Measurements from ENCODE around the gene CEBPB.
"Not testable (repeated sequence)": the region's sequence is repeated elsewhere in the genome, so short reads cannot be mapped to it uniquely, and the experiment has no call there.

The CEBPB gene

DNA sequence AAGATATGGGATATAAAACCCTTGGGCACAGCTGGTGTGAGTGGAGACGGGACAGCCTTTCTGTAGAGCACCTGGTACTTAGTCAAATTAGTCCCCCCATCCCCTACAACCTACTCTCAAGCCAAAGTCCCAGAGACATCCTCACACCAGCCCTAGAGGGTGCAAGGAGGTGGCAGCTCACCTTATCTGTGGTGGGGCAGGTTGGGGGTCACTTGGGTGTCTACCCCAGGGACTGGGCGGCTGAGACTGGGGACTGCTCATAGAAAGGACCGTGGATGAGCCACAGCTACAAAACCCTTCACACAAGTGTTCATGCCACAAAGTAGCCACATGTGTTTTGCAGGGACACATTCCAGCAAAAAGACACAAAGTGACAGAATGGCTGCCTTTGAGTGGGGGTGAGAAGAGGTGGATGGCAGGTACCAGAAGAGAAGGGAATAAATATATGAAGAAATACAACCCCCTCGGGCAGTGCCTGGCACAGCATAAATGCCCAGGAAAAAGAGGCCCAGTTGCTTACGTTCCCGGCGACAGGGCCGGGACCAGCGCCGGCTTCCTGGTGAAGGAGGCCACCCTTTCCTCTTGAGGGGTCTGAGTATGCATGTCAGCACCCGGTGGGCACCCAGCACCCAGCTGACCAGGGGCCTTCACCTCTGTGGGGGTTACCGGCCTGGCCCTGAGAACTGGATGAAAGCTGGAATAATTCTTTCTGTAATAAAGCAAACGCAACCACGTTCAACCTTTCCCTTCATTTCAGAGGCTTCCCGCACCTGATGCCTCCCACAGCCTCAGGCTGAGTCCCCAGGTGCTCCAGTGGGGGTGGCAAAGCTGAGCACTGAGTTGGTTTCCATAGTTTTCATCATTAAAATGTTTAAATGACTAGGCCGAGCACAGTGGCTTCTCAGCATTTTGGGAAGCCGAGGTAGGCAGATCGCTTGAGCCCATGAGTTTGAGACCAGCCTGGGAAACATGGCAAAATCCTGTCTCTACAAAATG, 14.4 kb upstream of the CEBPB start:
- Histone ChIP-seq H3K9me3 (ENCODE audit: control insufficient read depth, insufficient read depth, low read length) (no peaks in the 10 kb centered on the region), H3K4me1 (ENCODE audit: control insufficient read depth, insufficient read depth, low read length) (peaks cover 6% of the 10 kb centered on the region), H3K27me3 (ENCODE audit: control insufficient read depth, insufficient read depth, low read length) (no peaks in the 10 kb centered on the region), H3K4me3 (ENCODE audit: low read depth, low read length) (no peak overlapping the region), H3K36me3 (ENCODE audit: control insufficient read depth, insufficient read depth, low read length) (no peaks in the 10 kb centered on the region), H3K9ac (ENCODE audit: low read depth, low read length) (no peak overlapping the region)

DNA sequence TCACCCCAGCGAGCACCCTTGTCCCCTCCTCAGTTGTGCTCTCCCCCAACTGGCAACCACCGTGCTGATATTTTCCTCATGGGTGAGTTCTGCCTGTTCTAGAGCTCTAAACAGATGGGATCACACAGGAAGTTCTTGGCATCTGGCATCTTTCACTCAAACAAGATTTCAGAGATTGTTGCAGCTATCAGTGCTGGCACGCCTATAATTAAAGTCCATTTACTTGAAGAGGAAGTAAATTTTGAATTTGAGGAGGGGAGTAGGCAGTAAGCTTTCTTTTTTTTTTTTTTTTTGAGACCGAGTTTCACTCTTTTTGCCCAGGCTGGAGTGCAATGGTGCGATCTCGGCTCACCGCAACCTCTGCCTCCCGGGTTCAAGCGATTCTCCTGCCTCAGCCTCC, 12.0 kb upstream of the CEBPB start:
- not testable (repeated sequence) for H3K36me3 ChIP-seq (ENCODE audit: control insufficient read depth, insufficient read depth, low read length); H3K9me3 ChIP-seq (ENCODE audit: control insufficient read depth, insufficient read depth, low read length); H3K9ac ChIP-seq (ENCODE audit: low read depth, low read length); H3K4me1 ChIP-seq (ENCODE audit: control insufficient read depth, insufficient read depth, low read length); H3K4me3 ChIP-seq (ENCODE audit: low read depth, low read length); H3K27me3 ChIP-seq (ENCODE audit: control insufficient read depth, insufficient read depth, low read length)

DNA sequence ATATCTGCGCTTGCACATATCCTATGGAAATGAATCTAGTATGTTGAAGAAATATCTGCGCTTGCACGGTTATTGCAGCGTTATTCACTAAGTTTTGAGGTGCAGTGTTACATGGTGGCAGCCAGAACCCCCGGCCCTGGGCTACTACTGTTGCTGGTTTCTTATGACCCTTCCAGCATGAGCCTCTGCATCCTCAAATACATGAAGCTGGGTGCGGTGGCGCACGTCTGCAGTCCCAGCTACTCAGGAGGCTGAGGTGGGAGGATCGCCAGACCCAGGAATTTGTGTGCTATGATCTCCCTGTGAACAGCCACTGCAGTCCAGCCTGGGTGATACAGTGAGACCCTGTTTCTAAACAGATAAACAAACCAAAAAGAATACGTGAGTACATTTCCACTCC, 9.3 kb upstream of the CEBPB start:
- H3K4me1 ChIP-seq (ENCODE audit: control insufficient read depth, insufficient read depth, low read length): peaks cover 3% of the 10 kb centered on the region
- H3K9me3 ChIP-seq (ENCODE audit: control insufficient read depth, insufficient read depth, low read length): no peaks in the 10 kb centered on the region
- H3K27me3 ChIP-seq (ENCODE audit: control insufficient read depth, insufficient read depth, low read length): no peaks in the 10 kb centered on the region
- no peaks in the 10 kb centered on the region for H3K36me3 ChIP-seq (ENCODE audit: control insufficient read depth, insufficient read depth, low read length)
- no peak overlapping the region for H3K9ac ChIP-seq (ENCODE audit: low read depth, low read length)
- H3K4me3 ChIP-seq (ENCODE audit: low read depth, low read length): no peak overlapping the region

DNA sequence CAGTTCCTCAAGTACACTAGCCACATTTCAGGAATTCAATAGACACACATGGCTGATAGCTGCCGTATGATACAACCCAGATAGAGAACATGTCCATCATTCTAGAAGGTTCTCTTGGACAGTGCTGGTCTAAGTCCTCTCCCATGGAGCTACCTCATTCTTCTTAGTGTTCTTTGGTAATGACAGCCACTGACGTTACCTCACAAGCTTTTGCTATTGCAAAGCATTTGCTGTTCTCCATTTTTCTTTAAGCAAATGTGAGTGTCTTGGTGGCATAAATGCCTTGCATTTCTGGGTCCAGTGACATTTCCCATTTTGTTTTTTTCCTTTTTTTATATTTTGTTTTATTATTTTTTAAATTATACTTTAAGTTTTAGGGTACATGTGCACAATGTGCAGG, 8.3 kb upstream of the CEBPB start:
- no peaks in the 10 kb centered on the region for H3K9me3 ChIP-seq (ENCODE audit: control insufficient read depth, insufficient read depth, low read length)
- H3K4me1 ChIP-seq (ENCODE audit: control insufficient read depth, insufficient read depth, low read length): peaks cover 6% of the 10 kb centered on the region
- H3K4me3 ChIP-seq (ENCODE audit: low read depth, low read length): no peak overlapping the region
- no peaks in the 10 kb centered on the region for H3K36me3 ChIP-seq (ENCODE audit: control insufficient read depth, insufficient read depth, low read length)
- no peak overlapping the region for H3K9ac ChIP-seq (ENCODE audit: low read depth, low read length)
- no peaks in the 10 kb centered on the region for H3K27me3 ChIP-seq (ENCODE audit: control insufficient read depth, insufficient read depth, low read length)

DNA sequence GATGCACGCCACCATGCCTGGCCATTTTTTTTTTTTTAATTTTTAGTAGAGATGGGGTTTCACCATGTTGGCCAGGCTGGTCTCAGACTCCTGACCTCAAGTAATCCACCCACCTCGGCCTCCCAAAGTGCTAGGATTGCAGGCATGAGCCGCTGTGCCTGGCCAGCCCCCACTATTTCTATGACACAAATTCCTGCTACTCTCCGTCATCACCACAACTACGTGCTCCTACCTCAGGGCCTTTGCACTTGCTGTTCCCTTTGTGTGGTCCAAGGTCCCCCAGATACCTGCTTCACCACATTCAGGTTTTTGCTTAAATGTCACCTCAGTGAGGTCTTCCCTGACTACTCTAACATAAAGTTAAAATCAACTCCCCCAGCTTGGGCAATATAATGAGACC, 5.2 kb upstream of the CEBPB start:
- no peaks in the 10 kb centered on the region for H3K27me3 ChIP-seq (ENCODE audit: control insufficient read depth, insufficient read depth, low read length)
- H3K36me3 ChIP-seq (ENCODE audit: control insufficient read depth, insufficient read depth, low read length): no peaks in the 10 kb centered on the region
- peaks cover 8% of the 10 kb centered on the region for H3K4me1 ChIP-seq (ENCODE audit: control insufficient read depth, insufficient read depth, low read length)
- H3K9ac ChIP-seq (ENCODE audit: low read depth, low read length): no peak overlapping the region
- no peaks in the 10 kb centered on the region for H3K9me3 ChIP-seq (ENCODE audit: control insufficient read depth, insufficient read depth, low read length)
- H3K4me3 ChIP-seq (ENCODE audit: low read depth, low read length): no peak overlapping the region

DNA sequence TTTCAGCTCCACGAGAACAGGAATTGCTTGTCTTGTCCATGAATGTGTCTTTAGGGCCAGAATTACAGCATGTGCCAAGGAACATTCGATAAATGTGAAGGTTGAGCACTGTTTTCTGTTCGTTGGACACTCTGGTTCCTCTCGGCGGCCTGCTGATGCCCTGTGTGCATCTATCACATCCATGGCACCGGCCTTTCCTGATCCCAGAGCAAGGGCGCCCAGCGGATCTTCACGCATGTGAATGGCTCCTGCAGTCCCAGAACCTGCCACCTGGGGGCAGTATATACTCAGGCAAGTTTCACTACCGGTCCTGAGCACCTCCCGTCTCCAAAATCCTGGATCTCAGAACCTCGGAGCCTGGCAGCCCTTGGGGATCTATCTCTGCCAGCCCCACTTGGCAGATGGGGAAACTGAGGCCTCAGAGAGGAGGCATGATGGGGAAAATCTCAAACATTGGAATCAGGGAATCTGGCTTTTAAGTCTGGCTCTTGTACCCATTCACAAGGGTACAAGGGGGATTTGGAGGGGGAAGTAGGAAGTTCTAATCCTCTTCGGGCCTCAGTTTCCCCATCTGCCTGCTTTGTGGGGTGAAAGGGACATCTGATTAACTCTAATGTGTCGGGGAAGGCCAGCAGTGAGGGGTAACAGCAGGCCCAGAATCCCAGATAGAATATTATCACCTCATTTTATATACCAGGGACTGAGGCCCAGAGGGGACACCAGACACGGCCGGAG, 4.3 kb upstream of the CEBPB start:
- H3K9ac ChIP-seq (ENCODE audit: low read depth, low read length): no peak overlapping the region
- H3K36me3 ChIP-seq (ENCODE audit: control insufficient read depth, insufficient read depth, low read length): no peaks in the 10 kb centered on the region
- no peaks in the 10 kb centered on the region for H3K9me3 ChIP-seq (ENCODE audit: control insufficient read depth, insufficient read depth, low read length)
- H3K4me1 ChIP-seq (ENCODE audit: control insufficient read depth, insufficient read depth, low read length): peaks cover 8% of the 10 kb centered on the region
- H3K27me3 ChIP-seq (ENCODE audit: control insufficient read depth, insufficient read depth, low read length): no peaks in the 10 kb centered on the region
- H3K4me3 ChIP-seq (ENCODE audit: low read depth, low read length): no peak overlapping the region

DNA sequence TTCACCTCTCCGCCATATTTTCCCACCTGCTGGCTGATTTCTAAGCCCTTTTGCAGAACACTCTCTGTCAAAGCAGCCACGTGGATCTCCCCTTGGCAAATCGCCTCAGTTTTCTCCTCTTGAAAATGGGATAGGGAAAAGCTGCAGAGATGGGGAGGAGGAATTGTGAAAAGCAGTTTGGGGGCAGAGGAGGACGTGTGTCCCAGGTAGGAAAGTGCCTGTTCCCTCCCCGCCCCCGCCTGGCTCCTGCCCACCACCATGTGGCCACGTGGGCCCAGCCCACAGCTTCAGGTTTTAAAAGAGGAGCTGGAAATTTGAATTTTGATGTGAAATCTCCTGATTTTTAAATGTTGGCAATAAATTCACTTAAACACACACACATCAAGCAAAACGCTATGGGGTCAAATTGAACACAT, 3.6 kb upstream of the CEBPB start:
- no peaks in the 10 kb centered on the region for H3K9me3 ChIP-seq (ENCODE audit: control insufficient read depth, insufficient read depth, low read length)
- H3K4me3 ChIP-seq (ENCODE audit: low read depth, low read length): no peak overlapping the region
- no peaks in the 10 kb centered on the region for H3K27me3 ChIP-seq (ENCODE audit: control insufficient read depth, insufficient read depth, low read length)
- H3K9ac ChIP-seq (ENCODE audit: low read depth, low read length): no peak overlapping the region
- H3K4me1 ChIP-seq (ENCODE audit: control insufficient read depth, insufficient read depth, low read length): peaks cover 8% of the 10 kb centered on the region
- H3K36me3 ChIP-seq (ENCODE audit: control insufficient read depth, insufficient read depth, low read length): no peaks in the 10 kb centered on the region

DNA sequence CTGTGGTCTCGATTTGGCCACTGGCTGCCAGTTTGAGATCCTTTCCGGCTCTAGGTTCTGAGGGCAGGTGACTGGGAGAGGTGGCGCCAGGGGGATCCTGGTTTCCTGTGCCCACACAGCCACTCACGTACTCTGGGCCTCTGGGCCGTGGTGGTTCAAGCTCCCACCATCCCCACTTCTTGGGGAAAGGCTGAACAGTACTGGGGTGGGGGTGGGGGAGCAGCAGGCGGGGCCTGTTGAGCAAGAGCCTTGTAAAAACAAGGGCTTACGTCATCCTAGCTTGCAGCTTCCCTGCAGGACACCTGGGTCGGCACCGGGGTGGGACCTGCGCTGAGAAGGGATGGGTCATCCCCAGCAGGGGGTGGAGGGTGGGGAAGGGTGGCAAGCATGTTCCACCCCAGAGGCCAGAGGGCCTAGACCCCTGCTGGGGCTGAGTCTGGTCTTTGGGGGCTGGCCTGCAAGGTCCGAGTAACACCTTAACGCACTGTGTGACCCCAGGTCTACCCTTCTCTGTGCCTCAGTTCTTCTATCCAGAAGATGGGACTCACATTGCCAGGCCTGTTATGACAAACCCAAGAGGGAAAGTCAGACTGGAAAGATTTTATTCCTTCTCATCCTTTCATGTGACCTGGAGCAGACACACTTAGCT, 3.1 kb upstream of the CEBPB start:
- Histone ChIP-seq H3K4me3 (ENCODE audit: low read depth, low read length) (no peak overlapping the region), H3K27me3 (ENCODE audit: control insufficient read depth, insufficient read depth, low read length) (no peaks in the 10 kb centered on the region), H3K9ac (ENCODE audit: low read depth, low read length) (no peak overlapping the region), H3K4me1 (ENCODE audit: control insufficient read depth, insufficient read depth, low read length) (peaks cover 8% of the 10 kb centered on the region), H3K9me3 (ENCODE audit: control insufficient read depth, insufficient read depth, low read length) (no peaks in the 10 kb centered on the region), H3K36me3 (ENCODE audit: control insufficient read depth, insufficient read depth, low read length) (no peaks in the 10 kb centered on the region)

DNA sequence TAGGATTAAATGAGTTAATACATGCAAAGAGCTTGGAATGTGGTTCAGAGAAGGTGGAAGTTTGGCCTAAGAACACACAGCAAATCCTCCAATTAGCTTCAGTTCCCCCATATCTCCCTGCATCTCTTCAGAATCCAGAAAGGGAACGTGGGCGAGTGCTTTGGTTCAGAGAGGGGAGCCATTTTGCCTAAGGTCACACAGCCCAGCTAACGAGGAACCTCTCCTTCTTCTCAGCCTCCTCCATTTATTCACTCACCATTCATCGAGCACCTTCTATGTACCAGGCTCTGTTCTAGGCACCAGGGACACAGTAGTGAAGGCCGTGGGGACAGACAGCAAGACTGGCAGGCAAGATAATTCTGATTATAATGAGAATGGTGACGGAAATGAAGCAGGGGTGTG, 2.3 kb upstream of the CEBPB start:
- H3K27me3 ChIP-seq (ENCODE audit: control insufficient read depth, insufficient read depth, low read length): no peaks in the 10 kb centered on the region
- H3K9me3 ChIP-seq (ENCODE audit: control insufficient read depth, insufficient read depth, low read length): no peaks in the 10 kb centered on the region
- H3K4me3 ChIP-seq (ENCODE audit: low read depth, low read length): no peak overlapping the region
- no peak overlapping the region for H3K9ac ChIP-seq (ENCODE audit: low read depth, low read length)
- no peaks in the 10 kb centered on the region for H3K36me3 ChIP-seq (ENCODE audit: control insufficient read depth, insufficient read depth, low read length)
- peaks cover 10% of the 10 kb centered on the region for H3K4me1 ChIP-seq (ENCODE audit: control insufficient read depth, insufficient read depth, low read length)

DNA sequence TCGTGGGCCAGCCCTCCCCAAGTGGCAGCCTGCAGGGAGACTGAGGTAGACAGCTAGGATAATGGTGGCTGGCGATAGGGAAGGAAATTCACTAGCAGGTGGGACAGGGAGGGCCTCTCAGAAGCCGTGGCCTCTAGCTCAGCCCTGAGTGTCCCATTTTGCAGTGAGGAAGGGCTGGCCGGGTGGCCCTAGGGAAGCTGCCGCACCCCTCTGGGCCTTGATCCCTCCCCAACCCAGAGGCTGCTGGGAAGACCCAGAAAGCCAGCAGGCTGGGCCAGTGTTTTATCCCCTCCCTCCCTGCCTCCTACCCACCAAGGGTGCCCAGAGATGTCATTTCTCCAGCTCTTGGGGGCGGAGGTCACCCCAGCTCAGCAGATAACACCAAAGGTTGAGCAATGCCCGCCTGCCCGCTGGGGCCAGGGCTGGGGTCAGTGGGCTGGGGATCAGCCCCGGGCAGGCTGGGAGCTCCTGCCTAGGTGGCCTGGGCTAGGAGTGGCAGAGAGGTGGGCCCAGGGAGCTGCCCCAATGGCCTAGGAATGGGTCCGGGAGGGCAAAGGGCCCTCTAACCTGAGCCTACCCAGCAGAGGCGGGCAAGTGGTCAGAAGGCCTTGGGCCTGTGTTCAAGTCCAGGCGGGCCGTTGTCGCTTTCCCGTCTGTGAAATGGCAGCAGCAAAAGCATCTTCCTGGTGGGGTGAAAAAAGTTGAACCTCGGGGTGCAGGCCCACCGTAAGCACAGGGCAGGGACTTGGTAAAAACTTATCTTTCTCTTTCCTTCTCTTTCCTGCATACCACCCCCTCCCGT, 1.6 kb upstream of the CEBPB start:
- H3K27me3 ChIP-seq (ENCODE audit: control insufficient read depth, insufficient read depth, low read length): no peaks in the 10 kb centered on the region
- H3K9me3 ChIP-seq (ENCODE audit: control insufficient read depth, insufficient read depth, low read length): no peaks in the 10 kb centered on the region
- peaks cover 12% of the 10 kb centered on the region for H3K4me1 ChIP-seq (ENCODE audit: control insufficient read depth, insufficient read depth, low read length)
- no peaks in the 10 kb centered on the region for H3K36me3 ChIP-seq (ENCODE audit: control insufficient read depth, insufficient read depth, low read length)
- no peak overlapping the region for H3K9ac ChIP-seq (ENCODE audit: low read depth, low read length)
- no peak overlapping the region for H3K4me3 ChIP-seq (ENCODE audit: low read depth, low read length)

DNA sequence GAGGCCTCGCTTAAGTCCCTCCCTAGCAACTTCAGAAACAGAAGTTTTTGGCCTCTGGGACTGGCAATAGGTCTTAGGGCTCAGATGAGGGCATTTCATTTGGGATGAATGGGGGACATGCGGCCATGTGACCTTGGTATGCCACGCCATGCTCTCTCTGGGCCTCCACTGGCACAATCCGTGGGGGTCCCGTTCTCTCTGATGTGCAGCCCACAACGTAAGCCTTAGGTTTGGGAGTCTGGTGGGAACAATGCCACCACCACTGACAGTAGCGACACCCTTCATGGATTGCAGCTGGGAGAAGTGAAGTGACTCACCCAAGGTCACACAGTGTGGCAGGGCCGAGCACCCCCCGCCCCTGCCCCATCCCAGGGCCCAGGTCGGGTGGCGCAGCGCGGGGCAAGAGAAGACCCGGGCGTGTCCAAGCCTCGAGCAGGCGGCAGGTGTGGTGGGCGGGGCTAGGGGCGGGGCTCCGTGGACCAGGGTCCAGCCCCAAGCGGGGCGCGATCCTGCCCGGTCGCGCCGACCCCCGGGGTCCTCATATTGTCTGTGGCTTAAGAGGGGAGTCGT, 864 bp upstream of the CEBPB start:
- Histone ChIP-seq H3K27me3 (ENCODE audit: control insufficient read depth, insufficient read depth, low read length) (no peaks in the 10 kb centered on the region), H3K4me1 (ENCODE audit: control insufficient read depth, insufficient read depth, low read length) (peaks cover 12% of the 10 kb centered on the region), H3K9ac (ENCODE audit: low read depth, low read length) (no peak overlapping the region), H3K4me3 (ENCODE audit: low read depth, low read length) (peak overlapping the region; percentile 58), H3K36me3 (ENCODE audit: control insufficient read depth, insufficient read depth, low read length) (no peaks in the 10 kb centered on the region), H3K9me3 (ENCODE audit: control insufficient read depth, insufficient read depth, low read length) (no peaks in the 10 kb centered on the region)

All from iPS-15b (cell line).